Rectal smooth muscle tissue (tissue), 1 donor: ENCODE measurements around the gene TBC1D3E.
"Not testable (repeated sequence)": the region's sequence is repeated elsewhere in the genome, so short reads cannot be mapped to it uniquely, and the experiment has no call there.

Experiments
- H3K27ac ChIP-seq: one replicate; pipeline ENCODE4 v1.7.0; 2013; ENCODE audit warnings: low read depth, low read length, inconsistent platforms
- H3K27me3 ChIP-seq: one replicate; pipeline ENCODE4 v1.7.0; 2013; ENCODE audit warnings: low read length; ENCODE audit not compliant: control insufficient read depth, insufficient read depth
- H3K36me3 ChIP-seq: one replicate; pipeline ENCODE4 v1.7.0; 2013; ENCODE audit warnings: low read length; ENCODE audit not compliant: control insufficient read depth, insufficient read depth
- H3K4me1 ChIP-seq: one replicate; pipeline ENCODE4 v1.7.0; 2013; ENCODE audit warnings: low read length; ENCODE audit not compliant: control insufficient read depth, insufficient read depth
- H3K4me3 ChIP-seq: one replicate; pipeline ENCODE4 v1.7.0; 2013; ENCODE audit warnings: low read length
- H3K9ac ChIP-seq: one replicate; pipeline ENCODE4 v1.7.0; 2013; ENCODE audit warnings: low read length

TBC1D3E gene

GRCh38 chr17:38127651-38128050, at the start of gene TBC1D3E:
TSS of gene TBC1D3E (plus strand) at chr17:38127951. CDS start at chr17:38129496, 1,545 bp downstream.
- H3K4me1 ChIP-seq, H3K27me3 ChIP-seq, H3K4me3 ChIP-seq: not testable (repeated sequence)

GRCh38 chr17:38087344-38087743, 40.4 kb upstream of the TBC1D3E start:
- H3K4me1 ChIP-seq, H3K4me3 ChIP-seq, H3K9ac ChIP-seq, H3K36me3 ChIP-seq, H3K27ac ChIP-seq, H3K27me3 ChIP-seq: not testable (repeated sequence)

More at GRCh38 chr17:38127651-38128050, at the start of gene TBC1D3E:
- not testable (repeated sequence) for H3K9ac ChIP-seq, H3K27ac ChIP-seq, H3K36me3 ChIP-seq

- H3K4me3 ChIP-seq, H3K4me1 ChIP-seq, H3K27me3 ChIP-seq, H3K9ac ChIP-seq, H3K36me3 ChIP-seq, H3K27ac ChIP-seq: not testable (repeated sequence)
Observed at GRCh38 chr17:38088120-38088519, 39.6 kb upstream of the TBC1D3E start.

GRCh38 chr17:38094059-38094694, 33.6 kb upstream of the TBC1D3E start:
- not testable (repeated sequence) for H3K9ac ChIP-seq, H3K27me3 ChIP-seq, H3K36me3 ChIP-seq, H3K4me1 ChIP-seq, H3K27ac ChIP-seq, H3K4me3 ChIP-seq

GRCh38 chr17:38099262-38099661, 28.5 kb upstream of the TBC1D3E start:
- H3K9ac ChIP-seq, H3K27me3 ChIP-seq, H3K27ac ChIP-seq, H3K36me3 ChIP-seq, H3K4me1 ChIP-seq, H3K4me3 ChIP-seq: not testable (repeated sequence)

- H3K9ac ChIP-seq, H3K27ac ChIP-seq, H3K4me1 ChIP-seq, H3K27me3 ChIP-seq, H3K4me3 ChIP-seq, H3K36me3 ChIP-seq: not testable (repeated sequence)
Observed at GRCh38 chr17:38119829-38120228, 7.9 kb upstream of the TBC1D3E start.

GRCh38 chr17:38134860-38135259, 7.1 kb downstream of the TBC1D3E start:
- not testable (repeated sequence) for H3K36me3 ChIP-seq, H3K9ac ChIP-seq, H3K27me3 ChIP-seq, H3K4me3 ChIP-seq, H3K4me1 ChIP-seq, H3K27ac ChIP-seq
